H1 (cell line): ENCODE results near the gene ACACA. TPM values are rescaled to one million over a fixed set of nuclear protein-coding genes. Genes with fewer than 3 reads are reported as not detected.
"Not testable (repeated sequence)": the region's sequence is repeated elsewhere in the genome, so short reads cannot be mapped to it uniquely, and the experiment has no call there.

ENCODE experiments used
- CTCF ChIA-PET: fragments of 300-600 bp; sonication (Branson Sonifier 250); formaldehyde crosslinking; loops from one replicate; lab custom pipeline; 2021; ENCODE audit not compliant: partially characterized antibody; lab: Charles Lee
- POLR2A ChIA-PET: fragments of 300-600 bp; sonication (Branson Sonifier 250); formaldehyde crosslinking; loops from one replicate; lab custom pipeline; 2021; ENCODE audit warnings: inconsistent platforms; ENCODE audit not compliant: partially characterized antibody; lab: Charles Lee
- DNase-seq, 2 experiments: peaks; one replicate each; pipeline versions ENCODE4 v3.0.0 to v3.0.0-alpha.2; 2010 to 2022; ENCODE audit warnings: low spot score in 2 of 2, low read depth in 1 of 2, mixed read lengths in 1 of 2
- FAIRE-seq: peaks from 2 replicates; lab custom pipeline; 2011; peaks lifted over from hg19 to GRCh38; lab: Jason Lieb, UNC
- H2AFZ ChIP-seq: 2 replicates; pipeline ENCODE4 v1.8.1; 2012; ENCODE audit warnings: low read length, inconsistent platforms
- H2AK5ac ChIP-seq: 2 replicates; pipeline ENCODE4 v1.6.1; 2013; ENCODE audit warnings: low read depth, low read length
- H2BK120ac ChIP-seq: replicated peaks from 2 replicates; pipeline ENCODE3; 2013; ENCODE audit warnings: low read depth, low read length, inconsistent platforms
- H2BK12ac ChIP-seq: 2 replicates; pipeline ENCODE4 v1.6.1; 2013; ENCODE audit warnings: low read depth, low read length
- H2BK15ac ChIP-seq: 2 replicates; pipeline ENCODE4 v1.6.1; 2013; ENCODE audit warnings: low read length
- H2BK20ac ChIP-seq: 2 replicates; pipeline ENCODE4 v1.6.1; 2013; ENCODE audit warnings: low read length
- H2BK5ac ChIP-seq: 2 replicates; pipeline ENCODE4 v1.6.1; 2013; ENCODE audit warnings: low read depth, low read length
- H3K14ac ChIP-seq: 2 replicates; pipeline ENCODE4 v1.6.1; 2013; ENCODE audit warnings: inconsistent platforms; ENCODE audit not compliant: insufficient read length
- H3K18ac ChIP-seq: 2 replicates; pipeline ENCODE4 v1.6.1; 2013; ENCODE audit warnings: low read length; ENCODE audit errors: extremely low read depth
- H3K23ac ChIP-seq: 2 replicates; pipeline ENCODE4 v1.6.1; 2013; ENCODE audit warnings: inconsistent platforms; ENCODE audit not compliant: insufficient read length
- H3K23me2 ChIP-seq: 2 replicates; pipeline ENCODE4 v1.6.1; 2013; ENCODE audit warnings: low read depth, low read length
- H3K27ac ChIP-seq: 2 replicates; pipeline ENCODE4 v1.6.1; 2011; ENCODE audit warnings: low read depth, low read length, inconsistent platforms
- H3K27me3 ChIP-seq, 4 experiments: replicated peaks in 1 of 4; 1 replicate in 1 of 4; 2 replicates in 3 of 4; pipeline versions ENCODE4 v1.6.1 to v1.8.1; 2011 to 2013; ENCODE audit warnings: low read length in 3 of 4, mild to moderate bottlenecking in 3 of 4, inconsistent platforms in 2 of 4, mixed read lengths in 2 of 4, moderate library complexity in 1 of 4; ENCODE audit not compliant: control insufficient read depth in 3 of 4, insufficient read depth in 3 of 4; ENCODE audit errors: extremely low read depth in 1 of 4
- H3K36me3 ChIP-seq, 4 experiments: 2 replicates each; pipeline versions ENCODE4 v1.6.1 to v1.8.1; 2011 to 2013; ENCODE audit warnings: mild to moderate bottlenecking in 4 of 4, low read length in 3 of 4, moderate library complexity in 2 of 4, control low read depth in 1 of 4, inconsistent platforms in 1 of 4; ENCODE audit not compliant: insufficient read depth in 4 of 4, control insufficient read depth in 2 of 4
- H3K4ac ChIP-seq: replicated peaks from 2 replicates; pipeline ENCODE3; 2013; ENCODE audit warnings: low read length, low read depth, mixed read lengths, inconsistent platforms; ENCODE audit not compliant: insufficient read length
- H3K4me1 ChIP-seq, 4 experiments: replicated peaks in 1 of 4; 1 replicate in 1 of 4; 2 replicates in 3 of 4; pipeline versions ENCODE4 v1.6.1 to v1.8.1; 2011 to 2013; ENCODE audit warnings: low read length in 3 of 4, inconsistent platforms in 2 of 4, mixed read lengths in 1 of 4; ENCODE audit not compliant: insufficient read depth in 4 of 4, control insufficient read depth in 3 of 4
- H3K4me2 ChIP-seq, 2 experiments: 2 replicates each; pipeline versions ENCODE4 v1.6.1 to v1.8.1; 2011 to 2013; ENCODE audit warnings: low read depth in 2 of 2, low read length in 2 of 2, control low read depth in 1 of 2, inconsistent platforms in 1 of 2, mild to moderate bottlenecking in 1 of 2; ENCODE audit not compliant: insufficient read depth in 1 of 2
- H3K4me3 ChIP-seq, 4 experiments: fragments of 200-600, 300-600 bp in 1 of 4; sonication (generic), shearing (Covaris generic), sonication (Bioruptor Twin) in 1 of 4; 2 replicates each; pipeline versions ENCODE4 v1.5.1 to v1.8.1; 2011 to 2016; ENCODE audit warnings: low read length in 4 of 4, low read depth in 3 of 4, control low read depth in 2 of 4, inconsistent platforms in 2 of 4, mild to moderate bottlenecking in 2 of 4, mixed read lengths in 1 of 4, moderate library complexity in 1 of 4; ENCODE audit not compliant: insufficient read depth in 2 of 4; ENCODE audit errors: extremely low read depth in 1 of 4
- H3K56ac ChIP-seq: replicated peaks from 2 replicates; pipeline ENCODE3; 2013; ENCODE audit warnings: low read depth, mild to moderate bottlenecking, mixed read lengths, low read length, inconsistent platforms; ENCODE audit not compliant: insufficient read length
- H3K79me1 ChIP-seq: 2 replicates; pipeline ENCODE4 v1.6.1; 2013; ENCODE audit warnings: low read depth, low read length, control low read depth
- H3K79me2 ChIP-seq, 2 experiments: 2 replicates each; pipeline versions ENCODE4 v1.6.1 to v1.8.1; 2012 to 2013; ENCODE audit warnings: low read length in 2 of 2, mild to moderate bottlenecking in 2 of 2, inconsistent platforms in 1 of 2; ENCODE audit not compliant: insufficient read depth in 2 of 2, control insufficient read depth in 1 of 2
- H3K9ac ChIP-seq, 4 experiments: replicated peaks in 1 of 4; 1 replicate in 1 of 4; 2 replicates in 3 of 4; pipeline versions ENCODE4 v1.6.1 to v1.8.1; 2011 to 2013; ENCODE audit warnings: low read depth in 3 of 4, low read length in 3 of 4, control low read depth in 2 of 4, mild to moderate bottlenecking in 2 of 4, moderate library complexity in 2 of 4, inconsistent platforms in 1 of 4; ENCODE audit errors: extremely low read depth in 1 of 4
- H3K9me3 ChIP-seq, 2 experiments: 2 replicates each; pipeline versions ENCODE4 v1.6.1 to v1.8.1; 2012 to 2013; ENCODE audit warnings: mild to moderate bottlenecking in 2 of 2, moderate library complexity in 2 of 2, control low read depth in 1 of 2, inconsistent platforms in 1 of 2, low read depth in 1 of 2, low read length in 1 of 2, mixed read lengths in 1 of 2; ENCODE audit not compliant: insufficient read depth in 2 of 2
- H4K20me1 ChIP-seq, 2 experiments: replicated peaks in 1 of 2; 2 replicates each; pipeline versions ENCODE3 to v1.8.1; 2011 to 2013; ENCODE audit warnings: inconsistent platforms in 2 of 2, low read length in 2 of 2, mild to moderate bottlenecking in 1 of 2; ENCODE audit not compliant: insufficient read depth in 2 of 2, control insufficient read depth in 1 of 2
- H4K5ac ChIP-seq: 2 replicates; pipeline ENCODE4 v1.6.1; 2013; ENCODE audit warnings: low read length, low read depth, mixed read lengths, inconsistent platforms; ENCODE audit not compliant: insufficient read length
- H4K8ac ChIP-seq: 2 replicates; pipeline ENCODE4 v1.8.0; 2013; ENCODE audit warnings: mild to moderate bottlenecking, moderate library complexity, low read length, inconsistent platforms; ENCODE audit not compliant: insufficient read depth; ENCODE audit errors: extremely low read depth
- H4K91ac ChIP-seq: replicated peaks from 2 replicates; pipeline ENCODE3; 2013; ENCODE audit warnings: low read length, mixed read lengths, inconsistent platforms; ENCODE audit not compliant: insufficient read length
- FOSL1 ChIP-seq: IDR thresholded peaks from 2 replicates; pipeline ENCODE4 v1.6.1; 2011; ENCODE audit warnings: mild to moderate bottlenecking, low read depth, low read length, moderate library complexity; ENCODE audit not compliant: insufficient read depth
- POLR2AphosphoS5 ChIP-seq: IDR thresholded peaks from 2 replicates; pipeline ENCODE4 v1.6.1; 2011; ENCODE audit warnings: low read depth, low read length
- RXRA ChIP-seq: IDR thresholded peaks from 2 replicates; pipeline ENCODE4 v1.6.1; 2011; ENCODE audit warnings: low read depth, mild to moderate bottlenecking, low read length, moderate library complexity; ENCODE audit not compliant: insufficient read depth
- WGBS, 2 experiments: shearing (Covaris generic) in 1 of 2; methylation state at CpG; one replicate each; pipeline versions ENCODE4 v1.1.6 to v1.1.7; 2013 to 2015; ENCODE audit warnings: low lambda C conversion rate in 2 of 2, mixed read lengths in 2 of 2, inconsistent platforms in 1 of 2, low coverage in 1 of 2, missing lambda C conversion rate in 1 of 2; ENCODE audit not compliant: insufficient replicate concordance in 2 of 2, insufficient coverage in 1 of 2, insufficient read length in 1 of 2; ENCODE audit errors: extremely low coverage in 1 of 2, missing lambda C conversion rate in 1 of 2; 5-methylcytosine and 5-hydroxymethylcytosine counted together
- polyA plus RNA-seq, 7 experiments: library from polyadenylated mRNA; depleted of rRNA in 3 of 7; stranded (reverse) in 5 of 7; unstranded in 2 of 7; fragments of >200 nt in 5 of 7; fragments of 200-250 nt in 2 of 7; gene quantifications; 1 replicate in 5 of 7; 2 replicates in 1 of 7; 4 replicates in 1 of 7; pipeline versions ENCODE4 v1.2.1 to v1.2.3, GENCODE V29; 2011 to 2013; ENCODE audit warnings: missing spikeins in 2 of 7, mixed read lengths in 2 of 7
- total RNA-seq: library from RNA; stranded (reverse); fragmentation: NEBNext Ultra II Directional; extraction: Animal tissue kit (Norgen Biotek cat#: 25700); gene quantifications from 2 replicates; pipeline ENCODE4 v1.2.1, GENCODE V29; 2021
- TF ChIP-seq, protein P1 (sequence below): IDR thresholded peaks from 2 replicates; pipeline ENCODE4 v1.6.1; 2011; ENCODE audit warnings: low read depth, mild to moderate bottlenecking, low read length; ENCODE audit not compliant: insufficient read depth

The ACACA gene
- total and polyA plus RNA-seq, 2 of the 8 experiments (the other 6 are each of a cell fraction or from before 2014, with no cell fraction given) = 74.0 to 160 TPM

DNA sequence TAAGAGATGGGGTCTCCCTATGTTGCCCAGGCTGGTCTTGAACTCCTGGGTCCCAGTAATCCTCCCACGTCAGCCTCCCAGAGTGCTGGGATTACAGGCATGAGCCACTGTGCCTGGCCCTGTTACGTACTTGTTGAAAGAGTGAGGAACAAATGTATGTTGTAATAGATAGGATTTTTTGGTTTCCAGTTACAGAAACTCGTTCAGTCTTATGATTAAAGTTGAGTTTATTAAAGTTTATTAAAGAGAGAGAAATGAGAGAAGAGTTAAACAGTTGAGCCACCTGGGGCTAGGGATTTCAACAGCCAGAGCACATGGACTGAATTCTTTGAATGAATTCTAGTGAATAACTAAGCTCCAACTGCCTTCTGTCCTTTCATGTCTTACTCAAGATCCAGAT lies 3.7 kb upstream of the ACACA start (continued):
- TF ChIP-seq RXRA (no peak), POLR2AphosphoS5 (no peak), FOSL1 (no peak)
- TF ChIP-seq, protein P1, sequence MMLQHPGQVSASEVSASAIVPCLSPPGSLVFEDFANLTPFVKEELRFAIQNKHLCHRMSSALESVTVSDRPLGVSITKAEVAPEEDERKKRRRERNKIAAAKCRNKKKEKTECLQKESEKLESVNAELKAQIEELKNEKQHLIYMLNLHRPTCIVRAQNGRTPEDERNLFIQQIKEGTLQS = no peak

DNA sequence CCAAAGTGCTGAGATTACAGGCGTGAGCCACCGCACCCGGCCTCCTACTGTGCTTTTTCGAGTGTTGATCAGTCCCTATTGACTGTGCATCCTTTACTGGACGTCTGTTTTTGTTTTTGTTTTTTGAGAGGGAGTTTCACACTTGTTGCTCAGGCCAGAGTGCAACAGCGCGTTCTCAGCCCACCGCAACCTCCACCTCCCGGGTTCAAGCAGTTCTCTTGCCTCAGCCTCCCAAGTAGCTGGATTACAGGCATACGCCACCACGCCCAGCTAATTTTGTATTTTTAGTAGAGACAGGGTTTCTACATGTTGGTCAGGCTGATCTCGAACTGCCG lies 1.5 kb upstream of the ACACA start:
- not testable (repeated sequence) for H3K4me3 ChIP-seq, H4K5ac ChIP-seq, H3K27me3 ChIP-seq, H3K79me1 ChIP-seq, H3K4me1 ChIP-seq, H2BK120ac ChIP-seq, H3K56ac ChIP-seq, H3K9ac ChIP-seq, H3K23me2 ChIP-seq, H3K27ac ChIP-seq, H2BK20ac ChIP-seq, H4K91ac ChIP-seq, DNase-seq, H3K14ac ChIP-seq, H3K9me3 ChIP-seq, H2AK5ac ChIP-seq, H3K4ac ChIP-seq, H3K18ac ChIP-seq, H2AFZ ChIP-seq, H3K23ac ChIP-seq, H2BK12ac ChIP-seq, FAIRE-seq, H4K20me1 ChIP-seq, H2BK5ac ChIP-seq
- WGBS, 2 experiments = 93% methylated on average over 13 of the region's 13 CpGs; no CpG with 5 or more reads in 1 of the 2 experiments
- H2BK15ac ChIP-seq = 0 out of 2 replicates have a peak overlapping the region, but pooled peaks have one; percentile 29
- peaks cover 0 to 12% of the 10 kb centered on the region in 2 experiments; a peak in 1 of 4 replicates for H3K79me2 ChIP-seq
- POLR2A ChIA-PET = interaction anchor here (0.7 to 1.8 kb wide), 9 partner anchors 10 to 157 kb away, joined by 3 to 8 read pairs (median 4); partner anchors contain the start of gene C17orf78
- peaks cover 5 to 15% (median 8%) of the 10 kb centered on the region in 4 experiments; a peak in 5 of 8 replicates for H3K36me3 ChIP-seq
- peak overlapping the region in 1 of 2 experiments; percentile 96; a peak in 1 of 4 replicates for H3K4me2 ChIP-seq
- 0 out of 2 replicates have a peak overlapping the region, but pooled peaks have one; percentile 1 for H4K8ac ChIP-seq
- CTCF ChIA-PET = interaction anchor here (0.6 to 1.8 kb wide), 5 partner anchors 11 to 414 kb away, joined by 3 to 11 read pairs (median 3); no protein-coding TSS in a partner anchor
